Breast epithelium (tissue), 4 donors: ENCODE data around the gene TSHR. TPM values are rescaled to one million over a fixed set of nuclear protein-coding genes. Genes with fewer than 3 reads are reported as not detected.

Experiments
- DNase-seq, 2 donors: peaks; one replicate each; pipeline ENCODE4 v3.0.0-alpha.2; 2019; ENCODE audit warnings: low spot score in 2 of 2
- H3K27ac ChIP-seq, 2 donors: fragments of 200-600 bp; sonication (generic) in 1 of 2; one replicate each; pipeline ENCODE4 v1.5.1; 2016 to 2019; ENCODE audit warnings: mild to moderate bottlenecking in 1 of 2
- H3K27me3 ChIP-seq, 2 donors: fragments of 200-600 bp; sonication (generic) in 1 of 2; one replicate each; pipeline versions ENCODE4 v1.5.1 to v1.6.0; 2017 to 2019; ENCODE audit warnings: control low read depth in 1 of 2, mild to moderate bottlenecking in 1 of 2
- H3K36me3 ChIP-seq: fragments of 200-600 bp; one replicate; pipeline ENCODE4 v1.5.1; 2019
- H3K4me1 ChIP-seq, 2 donors: fragments of 200-600 bp; sonication (generic); one replicate each; pipeline ENCODE4 v1.5.1; 2016 to 2019; ENCODE audit warnings: control low read depth in 1 of 2
- H3K4me3 ChIP-seq, 3 donors: fragments of 200-600 bp; sonication (generic); 1 replicate in 2 of 3; 2 replicates in 1 of 3; pipeline ENCODE4 v1.5.1; 2016 to 2019; ENCODE audit warnings: mild to moderate bottlenecking in 3 of 3, moderate library complexity in 2 of 3
- H3K9me3 ChIP-seq, 2 donors: fragments of 200-600 bp; sonication (generic) in 1 of 2; one replicate each; pipeline ENCODE4 v1.5.1; 2016 to 2019; ENCODE audit warnings: control low read depth in 1 of 2
- CTCF ChIP-seq, 3 donors: fragments of 450-650 bp; IDR thresholded peaks; one replicate each; pipeline ENCODE4 v1.5.1; 2016 to 2017; ENCODE audit warnings: antibody characterized with exemption in 3 of 3, mild to moderate bottlenecking in 3 of 3, moderate library complexity in 3 of 3
- POLR2A ChIP-seq: fragments of 450-650 bp; IDR thresholded peaks from one replicate; pipeline ENCODE4 v1.6.1; 2016; ENCODE audit warnings: antibody characterized with exemption, mild to moderate bottlenecking, moderate library complexity
- POLR2AphosphoS5 ChIP-seq, 3 donors: sonication (generic); formaldehyde crosslinking; IDR thresholded peaks; one replicate each; pipeline ENCODE4 v1.6.1; 2017; ENCODE audit warnings: antibody characterized with exemption in 3 of 3
- intact Hi-C: fragments of 100-400 bp; cut with DNase I; formaldehyde crosslinking; loops from one replicate; pipeline ENCODE4 v1.15.1; 2023; ENCODE audit warnings: low total_unique reads
- total RNA-seq, 3 donors: library from RNA; depleted of rRNA; stranded (reverse); fragments of >200 nt; gene quantifications; one replicate each; pipeline ENCODE4 v1.1.0, GENCODE V29; 2016

The TSHR gene
- total RNA-seq, 3 donors from 2014 or later, result 0.48 to 1.6 TPM; not detected in 1

DNA sequence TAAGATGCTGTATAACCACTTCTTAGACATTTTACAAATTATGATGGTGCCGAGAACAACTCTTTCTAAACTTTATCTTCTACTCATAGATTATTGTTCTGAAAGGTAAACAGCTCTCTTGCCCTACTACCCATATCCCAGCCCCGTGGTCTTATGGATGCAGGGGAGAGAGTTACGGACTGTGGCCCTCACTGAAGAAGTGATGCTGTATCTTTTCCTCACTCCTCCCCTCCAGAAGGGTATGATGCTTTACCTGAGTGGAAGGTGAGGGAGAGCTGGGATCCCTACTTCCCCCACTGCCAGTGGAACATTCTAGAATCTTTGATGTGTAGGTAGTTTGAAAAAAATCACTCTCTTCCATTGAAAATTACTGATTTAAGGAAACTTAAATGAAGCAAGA is 3.5 kb downstream of the TSHR start:
- no peak for TF ChIP-seq POLR2AphosphoS5 (IDR thresholded peaks at IDR 0.05)
- no peak for TF ChIP-seq CTCF (IDR thresholded peaks at IDR 0.05)
- TF ChIP-seq POLR2A, result no peak
- no peaks in the 10 kb centered on the region for H3K27me3 ChIP-seq
- H3K4me1 ChIP-seq, result peaks cover 0 to 2% of the 10 kb centered on the region in 2 donors
- no peak overlapping the region for H3K4me3 ChIP-seq
- intact Hi-C loops, result no loop called here
- no peak overlapping the region for H3K27ac ChIP-seq
- no peaks in the 10 kb centered on the region for H3K9me3 ChIP-seq
- no peaks in the 10 kb centered on the region for H3K36me3 ChIP-seq
- DNase-seq, result no peak

- intact Hi-C loops, result no loop called here
- no peak for DNase-seq
- Histone ChIP-seq H3K4me3 (peak overlapping the region in 1 of 3 donors; percentile 30), H3K27ac (no peak overlapping the region), H3K36me3 (no peaks in the 10 kb centered on the region), H3K9me3 (no peaks in the 10 kb centered on the region), H3K4me1 (peaks cover 0 to 2% of the 10 kb centered on the region in 2 donors), H3K27me3 (no peaks in the 10 kb centered on the region)
- no peak for TF ChIP-seq POLR2A
- TF ChIP-seq POLR2AphosphoS5 (IDR thresholded peaks at IDR 0.05), result no peak
- TF ChIP-seq CTCF (IDR thresholded peaks at IDR 0.05), result no peak
Measured at GRCh38 chr14:80959496-80959895, 4.1 kb downstream of the TSHR start.

GRCh38 chr14:80965037-80965436 is 9.6 kb downstream of the TSHR start:
- no peaks in the 10 kb centered on the region for H3K36me3 ChIP-seq
- no peak for TF ChIP-seq CTCF (IDR thresholded peaks at IDR 0.05)
- TF ChIP-seq POLR2AphosphoS5 (IDR thresholded peaks at IDR 0.05), result no peak
- TF ChIP-seq POLR2A, result no peak
- no peak overlapping the region for H3K4me3 ChIP-seq
- no peaks in the 10 kb centered on the region for H3K4me1 ChIP-seq
- DNase-seq, result no peak
- intact Hi-C loops, result no loop called here
- H3K9me3 ChIP-seq, result no peaks in the 10 kb centered on the region
- no peak overlapping the region for H3K27ac ChIP-seq
- H3K27me3 ChIP-seq, result no peaks in the 10 kb centered on the region

DNA sequence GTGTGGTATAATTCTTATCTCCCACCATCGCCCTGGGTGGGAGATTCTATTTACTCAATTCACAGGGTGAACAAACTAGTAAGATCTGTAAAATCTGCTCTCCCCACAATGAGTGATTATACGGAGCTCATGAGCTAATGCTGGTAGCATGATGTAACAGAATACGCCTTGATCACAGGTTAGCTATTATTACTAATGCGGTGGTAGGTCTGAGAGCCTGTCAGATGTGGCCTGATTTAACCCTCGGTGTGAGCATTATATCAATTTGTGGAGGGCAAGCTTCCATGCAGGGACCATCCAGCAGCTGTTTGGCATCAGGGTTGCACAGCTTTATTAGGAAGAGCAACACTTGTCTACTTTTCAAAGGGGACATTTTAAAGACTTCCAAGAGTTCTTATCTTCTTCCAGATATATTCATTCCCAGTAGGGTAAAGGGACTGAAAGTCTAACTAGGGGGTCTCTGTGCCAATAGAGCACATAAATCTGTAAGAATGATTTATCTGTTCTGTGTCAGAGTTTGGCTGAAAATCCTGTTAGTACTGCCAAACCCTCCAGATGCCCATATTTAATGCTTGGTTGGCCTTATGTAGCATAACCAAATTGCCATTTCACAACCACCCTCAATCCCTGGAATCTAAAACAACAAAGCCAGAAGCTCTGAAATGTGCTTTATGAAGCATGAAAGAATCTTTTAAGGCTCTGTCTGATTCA is 18.7 kb downstream of the TSHR start:
- H3K9me3 ChIP-seq, result no peaks in the 10 kb centered on the region
- H3K27me3 ChIP-seq, result no peaks in the 10 kb centered on the region
- DNase-seq, result no peak
- no peak overlapping the region for H3K4me3 ChIP-seq
- intact Hi-C loops, result no loop called here
- no peak for TF ChIP-seq POLR2A
- TF ChIP-seq CTCF (IDR thresholded peaks at IDR 0.05), result no peak
- TF ChIP-seq POLR2AphosphoS5 (IDR thresholded peaks at IDR 0.05), result no peak
- H3K36me3 ChIP-seq, result no peaks in the 10 kb centered on the region
- H3K27ac ChIP-seq, result no peak overlapping the region
- no peaks in the 10 kb centered on the region for H3K4me1 ChIP-seq

- intact Hi-C loops, result no loop called here
- H3K4me1 ChIP-seq, result no peaks in the 10 kb centered on the region
- no peak overlapping the region for H3K4me3 ChIP-seq
- no peaks in the 10 kb centered on the region for H3K27me3 ChIP-seq
- H3K9me3 ChIP-seq, result no peaks in the 10 kb centered on the region
- DNase-seq, result no peak
- H3K27ac ChIP-seq, result no peak overlapping the region
- TF ChIP-seq POLR2A, result no peak
- no peak for TF ChIP-seq CTCF (IDR thresholded peaks at IDR 0.05)
- TF ChIP-seq POLR2AphosphoS5 (IDR thresholded peaks at IDR 0.05), result no peak
- H3K36me3 ChIP-seq, result no peaks in the 10 kb centered on the region
Measured at GRCh38 chr14:80974679-80975078, 19.3 kb downstream of the TSHR start.
